OCI-LY7 (cell line): ENCODE results near the gene FAM193A.

Experiments
- CTCF ChIP-seq: fragments of 200-600 bp; sonication (generic); conservative IDR thresholded peaks from 2 replicates; pipeline ENCODE4 v1.5.1; 2014; ENCODE audit warnings: mild to moderate bottlenecking, antibody characterized with exemption, low read length, moderate library complexity, mixed read lengths
- EZH2phosphoT487 ChIP-seq: fragments of 200-600 bp; sonication (generic); IDR thresholded peaks from 2 replicates; pipeline ENCODE4 v1.6.1; 2018; ENCODE audit warnings: low read depth, borderline replicate concordance, mild to moderate bottlenecking, mixed run types, antibody characterized with exemption, low read length, moderate library complexity, mixed read lengths

- TF ChIP-seq CTCF = no peak
- TF ChIP-seq EZH2phosphoT487 = no peak
Measured at GRCh38 chr4:2617955-2618354, 81.5 kb downstream of the FAM193A start.
